IPS-NIHi7 (cell line): ENCODE data around the gene DDX50.
A peak's percentile ranks its signal among the peaks of the same experiment; 100 is the strongest.
"Not testable (repeated sequence)": the region's sequence is repeated elsewhere in the genome, so short reads cannot be mapped to it uniquely, and the experiment has no call there.

ENCODE experiments used
- DNase-seq: peaks from one replicate; pipeline ENCODE4 v3.0.0; 2012; ENCODE audit warnings: mixed read lengths; ENCODE audit errors: extremely low spot score

The DDX50 gene

GRCh38 chr10:68900427-68901104 lies 549 bp upstream of the DDX50 start:
- DNase-seq: no peak

- no peak for DNase-seq
Observed at GRCh38 chr10:68902382-68902781, 1.3 kb downstream of the DDX50 start.

- DNase-seq: no peak
Observed at GRCh38 chr10:68924593-68924992, 23.5 kb downstream of the DDX50 start.

GRCh38 chr10:68925489-68925888 lies 24.4 kb downstream of the DDX50 start:
- DNase-seq: no peak

- not testable (repeated sequence) for DNase-seq
Observed at GRCh38 chr10:68929157-68929556, 28.0 kb downstream of the DDX50 start.

- DNase-seq: not testable (repeated sequence)
Observed at GRCh38 chr10:68929888-68930287, 28.8 kb downstream of the DDX50 start.

GRCh38 chr10:68932860-68933259 lies 31.7 kb downstream of the DDX50 start:
- not testable (repeated sequence) for DNase-seq

GRCh38 chr10:68934994-68935393 lies 33.9 kb downstream of the DDX50 start:
- DNase-seq: no peak

GRCh38 chr10:68938117-68938516 lies 37.0 kb downstream of the DDX50 start:
- no peak for DNase-seq

GRCh38 chr10:68938884-68939283 lies 37.8 kb downstream of the DDX50 start:
- no peak for DNase-seq

- not testable (repeated sequence) for DNase-seq
Observed at GRCh38 chr10:68940917-68941316, 39.8 kb downstream of the DDX50 start.

- DNase-seq: no peak
Observed at GRCh38 chr10:68950598-68950997, 49.5 kb downstream of the DDX50 start.

- DNase-seq: no peak
Observed at GRCh38 chr10:68954904-68955303, 53.8 kb downstream of the DDX50 start.

GRCh38 chr10:68955355-68955831 lies 54.3 kb downstream of the DDX50 start:
- peak; percentile 16 for DNase-seq

- DNase-seq: peak; percentile 92
Observed at GRCh38 chr10:68955832-68956532, 54.9 kb downstream of the DDX50 start, which contains the start of gene DDX21. Gene DDX21, plus strand, starts transcription at chr10:68956170. Its CDS starts 56 bp downstream, at chr10:68956226.

- no peak for DNase-seq
Observed at GRCh38 chr10:68957284-68957615, 56.1 kb downstream of the DDX50 start.

- DNase-seq: no peak
Observed at GRCh38 chr10:68957654-68958053, 56.5 kb downstream of the DDX50 start.

- no peak for DNase-seq
Observed at GRCh38 chr10:68959695-68960527, 58.8 kb downstream of the DDX50 start.

- no peak for DNase-seq
Observed at GRCh38 chr10:68963151-68963550, 62.0 kb downstream of the DDX50 start.

GRCh38 chr10:68973975-68974374 lies 72.9 kb downstream of the DDX50 start:
- DNase-seq: no peak

- DNase-seq: not testable (repeated sequence)
Observed at GRCh38 chr10:68975936-68976473, 74.9 kb downstream of the DDX50 start.

- not testable (repeated sequence) for DNase-seq
Observed at GRCh38 chr10:68979738-68980137, 78.6 kb downstream of the DDX50 start.
